HG03159 (cell line): ENCODE results near the gene NPHS2.
A peak's percentile ranks its signal among the peaks of the same experiment; 100 is the strongest.
"Not testable (repeated sequence)": the region's sequence is repeated elsewhere in the genome, so short reads cannot be mapped to it uniquely, and the experiment has no call there.

Experiments used
- ATAC-seq: cut with Tn5 transposase; IDR thresholded peaks from one replicate; pipeline ENCODE4 v1.9.1; 2021; ENCODE audit warnings: mild to moderate bottlenecking, moderate library complexity; ENCODE audit not compliant: unreplicated experiment

NPHS2 gene

GRCh38 chr1:179548666-179549367, 26.9 kb downstream of the NPHS2 start:
- no peak for ATAC-seq

DNA sequence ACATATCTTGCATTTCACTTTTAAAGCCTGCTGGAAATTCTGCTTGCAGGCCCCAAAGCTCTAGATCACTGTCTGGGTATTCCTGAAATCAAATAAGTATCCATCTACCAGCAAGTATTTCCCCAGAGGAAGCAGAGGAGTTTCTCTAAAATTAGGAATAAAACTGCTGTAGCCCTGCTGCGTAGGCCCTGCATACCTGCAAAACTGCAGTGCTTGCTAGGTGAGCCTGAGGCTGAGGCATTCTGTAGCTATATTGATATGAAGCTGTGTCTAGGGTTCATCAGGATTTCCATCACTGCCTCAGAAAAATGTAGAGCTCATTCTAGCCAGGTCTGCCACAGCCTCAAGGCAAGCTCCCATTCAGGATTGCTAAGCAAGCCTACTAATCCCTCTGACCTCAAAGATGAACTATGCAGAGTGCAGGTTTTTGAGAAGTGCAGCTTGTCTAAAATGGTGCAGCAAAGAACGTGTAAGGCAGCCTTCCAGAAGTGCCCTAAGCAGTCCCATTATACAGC, 28.7 kb downstream of the NPHS2 start:
- ATAC-seq: no peak

DNA sequence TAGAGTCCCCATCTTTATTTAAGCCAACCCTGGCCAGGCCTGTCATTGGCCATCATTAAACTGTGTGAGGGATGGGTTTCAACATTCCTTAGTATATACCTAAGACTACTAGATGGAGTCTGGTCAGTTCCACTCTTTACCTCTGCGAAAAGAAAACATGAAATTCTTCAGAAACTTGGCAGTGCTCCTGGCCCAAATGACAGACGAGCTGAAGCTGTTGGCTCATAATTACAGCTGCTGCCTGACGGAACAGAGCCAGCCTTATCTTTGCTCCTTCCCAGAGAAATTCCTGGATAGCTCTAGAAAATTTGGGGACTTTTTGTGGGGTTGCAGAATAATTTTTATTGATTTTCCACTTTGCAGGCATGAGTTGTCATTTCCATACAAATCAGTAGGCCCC, 30.4 kb downstream of the NPHS2 start:
- no peak for ATAC-seq

DNA sequence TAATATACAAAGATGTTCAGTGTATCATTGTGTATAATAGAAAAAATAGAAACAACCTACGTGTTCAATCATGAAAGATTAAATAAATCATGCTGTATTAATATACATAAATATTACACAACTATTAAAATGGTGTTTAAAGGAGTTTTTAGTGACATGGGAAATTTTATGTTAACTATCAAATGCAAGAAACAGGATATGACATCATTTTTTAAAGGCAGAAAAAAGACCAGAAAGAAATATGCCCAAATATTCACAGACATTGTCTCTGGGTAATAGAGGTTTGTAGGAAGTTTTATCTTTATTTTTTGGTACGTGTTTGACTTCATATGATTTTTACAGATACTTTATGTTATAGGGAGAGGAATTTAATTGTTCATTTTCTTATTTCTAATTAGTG, 34.0 kb downstream of the NPHS2 start:
- no peak for ATAC-seq

- ATAC-seq: no peak
These were observed 45.4 kb downstream of the NPHS2 start for GRCh38 chr1:179530352-179530751.

GRCh38 chr1:179529482-179530195, 46.1 kb downstream of the NPHS2 start:
- ATAC-seq: no peak

GRCh38 chr1:179518544-179518943, 57.2 kb downstream of the NPHS2 start:
- ATAC-seq: not testable (repeated sequence)

GRCh38 chr1:179516976-179517705, 58.6 kb downstream of the NPHS2 start:
- ATAC-seq: no peak

- peak; percentile 98 for ATAC-seq
These were observed 65.7 kb downstream of the NPHS2 start for GRCh38 chr1:179510038-179510437.

- ATAC-seq: no peak
These were observed 66.4 kb downstream of the NPHS2 start for GRCh38 chr1:179509384-179509783.

- ATAC-seq: no peak
These were observed 69.5 kb downstream of the NPHS2 start for GRCh38 chr1:179506199-179506598.
